Measurements from ENCODE around the gene WIZ.

Gene WIZ

DNA sequence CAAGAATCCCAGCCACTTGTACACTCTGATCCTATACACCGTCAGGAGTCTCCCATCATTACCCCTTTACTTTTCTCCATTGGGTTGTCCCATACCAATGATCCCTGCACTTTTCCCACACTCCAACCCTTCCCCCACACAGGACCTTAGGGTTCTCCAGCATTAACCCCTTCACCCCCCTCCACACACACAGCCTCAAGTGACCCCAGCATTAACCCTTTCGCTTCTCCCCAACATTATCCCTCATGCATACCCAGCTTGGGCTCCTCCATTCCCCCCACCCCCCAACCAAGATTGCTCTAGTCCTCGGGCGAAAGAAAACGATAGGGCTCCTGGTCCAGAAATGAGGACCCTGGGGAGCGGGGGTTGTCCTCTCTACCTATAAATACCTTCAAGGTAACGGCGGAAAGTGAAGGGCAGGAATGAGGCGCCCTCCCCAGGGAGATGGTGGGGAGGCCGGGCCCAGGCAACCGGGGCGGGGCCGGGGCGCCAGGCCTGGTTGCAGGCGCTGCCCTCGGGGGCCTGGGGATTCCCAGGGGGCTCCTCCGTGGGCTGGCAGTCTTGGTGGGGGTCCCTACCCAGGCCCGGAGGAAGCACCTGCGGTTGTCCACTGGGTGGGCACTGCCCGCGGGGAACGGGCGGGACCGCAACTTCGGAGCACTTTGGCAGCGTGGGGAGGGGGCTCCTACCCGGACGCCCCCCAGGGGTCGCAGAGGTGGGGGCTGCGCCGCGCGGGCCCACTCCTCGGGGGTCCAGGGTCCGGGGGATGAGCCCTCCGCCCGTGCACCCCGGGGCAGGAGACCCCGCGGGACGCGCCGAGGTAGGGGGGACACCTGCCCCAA, 757 bp downstream of the WIZ start (continued):
- TF ChIP-seq, protein P1, sequence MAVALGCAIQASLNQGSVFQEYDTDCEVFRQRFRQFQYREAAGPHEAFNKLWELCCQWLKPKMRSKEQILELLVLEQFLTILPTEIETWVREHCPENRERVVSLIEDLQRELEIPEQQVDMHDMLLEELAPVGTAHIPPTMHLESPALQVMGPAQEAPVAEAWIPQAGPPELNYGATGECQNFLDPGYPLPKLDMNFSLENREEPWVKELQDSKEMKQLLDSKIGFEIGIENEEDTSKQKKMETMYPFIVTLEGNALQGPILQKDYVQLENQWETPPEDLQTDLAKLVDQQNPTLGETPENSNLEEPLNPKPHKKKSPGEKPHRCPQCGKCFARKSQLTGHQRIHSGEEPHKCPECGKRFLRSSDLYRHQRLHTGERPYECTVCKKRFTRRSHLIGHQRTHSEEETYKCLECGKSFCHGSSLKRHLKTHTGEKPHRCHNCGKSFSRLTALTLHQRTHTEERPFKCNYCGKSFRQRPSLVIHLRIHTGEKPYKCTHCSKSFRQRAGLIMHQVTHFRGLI (tag by site-specific recombination; IDR thresholded peaks at IDR 0.05) = no peak
- TF ChIP-seq ZNF302 (tag by site-specific recombination; IDR thresholded peaks at IDR 0.05; ENCODE audit: low read depth) (no peak), ZNF138 (tag by site-specific recombination; IDR thresholded peaks at IDR 0.05; ENCODE audit: borderline replicate concordance) (no peak), ZNF202 (tag by site-specific recombination; IDR thresholded peaks at IDR 0.05; ENCODE audit: borderline replicate concordance) (no peak), ZNF169 (tag by site-specific recombination; IDR thresholded peaks at IDR 0.05) (no peak), ZNF133 (tag by site-specific recombination; IDR thresholded peaks at IDR 0.05) (no peak), ZNF600 (tag by site-specific recombination; IDR thresholded peaks at IDR 0.05) (peak; percentile 40; the same call in 1 of the 2 replicates), KLF7 (tag by site-specific recombination; IDR thresholded peaks at IDR 0.05; ENCODE audit: borderline replicate concordance) (no peak), TRIM28 (IDR thresholded peaks at IDR 0.05; ENCODE audit: borderline replicate concordance, low read length) (no peak), ZNF16 (tag by site-specific recombination; IDR thresholded peaks at IDR 0.05; ENCODE audit: low read depth) (no peak), ZXDB (tag by site-specific recombination; IDR thresholded peaks at IDR 0.05) (peak; percentile 96), ZNF10 (tag by site-specific recombination; IDR thresholded peaks at IDR 0.05) (no peak), ZNF174 (tag by site-specific recombination; IDR thresholded peaks at IDR 0.05) (no peak), ZNF843 (tag by site-specific recombination; IDR thresholded peaks at IDR 0.05) (no peak), ZNF146 (tag by site-specific recombination; IDR thresholded peaks at IDR 0.05) (no peak), ZNF433 (tag by site-specific recombination; IDR thresholded peaks at IDR 0.05; ENCODE audit: low read depth) (no peak), SP7 (tag by site-specific recombination; IDR thresholded peaks at IDR 0.05) (no peak), ZNF473 (tag by site-specific recombination; IDR thresholded peaks at IDR 0.05) (no peak), ZBTB7A (tag by site-specific recombination; IDR thresholded peaks at IDR 0.05; ENCODE audit: low read depth) (peak; percentile 95), ZNF747 (tag by site-specific recombination; IDR thresholded peaks at IDR 0.05) (no peak)
- TF ChIP-seq, protein P2, sequence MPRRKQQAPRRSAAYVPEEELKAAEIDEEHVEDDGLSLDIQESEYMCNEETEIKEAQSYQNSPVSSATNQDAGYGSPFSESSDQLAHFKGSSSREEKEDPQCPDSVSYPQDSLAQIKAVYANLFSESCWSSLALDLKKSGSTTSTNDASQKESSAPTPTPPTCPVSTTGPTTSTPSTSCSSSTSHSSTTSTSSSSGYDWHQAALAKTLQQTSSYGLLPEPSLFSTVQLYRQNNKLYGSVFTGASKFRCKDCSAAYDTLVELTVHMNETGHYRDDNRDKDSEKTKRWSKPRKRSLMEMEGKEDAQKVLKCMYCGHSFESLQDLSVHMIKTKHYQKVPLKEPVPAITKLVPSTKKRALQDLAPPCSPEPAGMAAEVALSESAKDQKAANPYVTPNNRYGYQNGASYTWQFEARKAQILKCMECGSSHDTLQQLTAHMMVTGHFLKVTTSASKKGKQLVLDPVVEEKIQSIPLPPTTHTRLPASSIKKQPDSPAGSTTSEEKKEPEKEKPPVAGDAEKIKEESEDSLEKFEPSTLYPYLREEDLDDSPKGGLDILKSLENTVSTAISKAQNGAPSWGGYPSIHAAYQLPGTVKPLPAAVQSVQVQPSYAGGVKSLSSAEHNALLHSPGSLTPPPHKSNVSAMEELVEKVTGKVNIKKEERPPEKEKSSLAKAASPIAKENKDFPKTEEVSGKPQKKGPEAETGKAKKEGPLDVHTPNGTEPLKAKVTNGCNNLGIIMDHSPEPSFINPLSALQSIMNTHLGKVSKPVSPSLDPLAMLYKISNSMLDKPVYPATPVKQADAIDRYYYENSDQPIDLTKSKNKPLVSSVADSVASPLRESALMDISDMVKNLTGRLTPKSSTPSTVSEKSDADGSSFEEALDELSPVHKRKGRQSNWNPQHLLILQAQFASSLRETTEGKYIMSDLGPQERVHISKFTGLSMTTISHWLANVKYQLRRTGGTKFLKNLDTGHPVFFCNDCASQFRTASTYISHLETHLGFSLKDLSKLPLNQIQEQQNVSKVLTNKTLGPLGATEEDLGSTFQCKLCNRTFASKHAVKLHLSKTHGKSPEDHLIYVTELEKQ (tag by site-specific recombination; IDR thresholded peaks at IDR 0.05; ENCODE audit: borderline replicate concordance) = no peak
- TF ChIP-seq, protein P3, sequence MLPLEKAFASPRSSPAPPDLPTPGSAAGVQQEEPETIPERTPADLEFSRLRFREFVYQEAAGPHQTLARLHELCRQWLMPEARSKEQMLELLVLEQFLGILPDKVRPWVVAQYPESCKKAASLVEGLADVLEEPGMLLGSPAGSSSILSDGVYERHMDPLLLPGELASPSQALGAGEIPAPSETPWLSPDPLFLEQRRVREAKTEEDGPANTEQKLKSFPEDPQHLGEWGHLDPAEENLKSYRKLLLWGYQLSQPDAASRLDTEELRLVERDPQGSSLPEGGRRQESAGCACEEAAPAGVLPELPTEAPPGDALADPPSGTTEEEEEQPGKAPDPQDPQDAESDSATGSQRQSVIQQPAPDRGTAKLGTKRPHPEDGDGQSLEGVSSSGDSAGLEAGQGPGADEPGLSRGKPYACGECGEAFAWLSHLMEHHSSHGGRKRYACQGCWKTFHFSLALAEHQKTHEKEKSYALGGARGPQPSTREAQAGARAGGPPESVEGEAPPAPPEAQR (tag by site-specific recombination; IDR thresholded peaks at IDR 0.05) = no peak
- TF ChIP-seq, protein P4, sequence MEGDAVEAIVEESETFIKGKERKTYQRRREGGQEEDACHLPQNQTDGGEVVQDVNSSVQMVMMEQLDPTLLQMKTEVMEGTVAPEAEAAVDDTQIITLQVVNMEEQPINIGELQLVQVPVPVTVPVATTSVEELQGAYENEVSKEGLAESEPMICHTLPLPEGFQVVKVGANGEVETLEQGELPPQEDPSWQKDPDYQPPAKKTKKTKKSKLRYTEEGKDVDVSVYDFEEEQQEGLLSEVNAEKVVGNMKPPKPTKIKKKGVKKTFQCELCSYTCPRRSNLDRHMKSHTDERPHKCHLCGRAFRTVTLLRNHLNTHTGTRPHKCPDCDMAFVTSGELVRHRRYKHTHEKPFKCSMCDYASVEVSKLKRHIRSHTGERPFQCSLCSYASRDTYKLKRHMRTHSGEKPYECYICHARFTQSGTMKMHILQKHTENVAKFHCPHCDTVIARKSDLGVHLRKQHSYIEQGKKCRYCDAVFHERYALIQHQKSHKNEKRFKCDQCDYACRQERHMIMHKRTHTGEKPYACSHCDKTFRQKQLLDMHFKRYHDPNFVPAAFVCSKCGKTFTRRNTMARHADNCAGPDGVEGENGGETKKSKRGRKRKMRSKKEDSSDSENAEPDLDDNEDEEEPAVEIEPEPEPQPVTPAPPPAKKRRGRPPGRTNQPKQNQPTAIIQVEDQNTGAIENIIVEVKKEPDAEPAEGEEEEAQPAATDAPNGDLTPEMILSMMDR (tag by site-specific recombination; IDR thresholded peaks at IDR 0.05) = 0 out of 2 replicates have a peak, but pooled peaks have one; percentile 24
- TF ChIP-seq, protein P5, sequence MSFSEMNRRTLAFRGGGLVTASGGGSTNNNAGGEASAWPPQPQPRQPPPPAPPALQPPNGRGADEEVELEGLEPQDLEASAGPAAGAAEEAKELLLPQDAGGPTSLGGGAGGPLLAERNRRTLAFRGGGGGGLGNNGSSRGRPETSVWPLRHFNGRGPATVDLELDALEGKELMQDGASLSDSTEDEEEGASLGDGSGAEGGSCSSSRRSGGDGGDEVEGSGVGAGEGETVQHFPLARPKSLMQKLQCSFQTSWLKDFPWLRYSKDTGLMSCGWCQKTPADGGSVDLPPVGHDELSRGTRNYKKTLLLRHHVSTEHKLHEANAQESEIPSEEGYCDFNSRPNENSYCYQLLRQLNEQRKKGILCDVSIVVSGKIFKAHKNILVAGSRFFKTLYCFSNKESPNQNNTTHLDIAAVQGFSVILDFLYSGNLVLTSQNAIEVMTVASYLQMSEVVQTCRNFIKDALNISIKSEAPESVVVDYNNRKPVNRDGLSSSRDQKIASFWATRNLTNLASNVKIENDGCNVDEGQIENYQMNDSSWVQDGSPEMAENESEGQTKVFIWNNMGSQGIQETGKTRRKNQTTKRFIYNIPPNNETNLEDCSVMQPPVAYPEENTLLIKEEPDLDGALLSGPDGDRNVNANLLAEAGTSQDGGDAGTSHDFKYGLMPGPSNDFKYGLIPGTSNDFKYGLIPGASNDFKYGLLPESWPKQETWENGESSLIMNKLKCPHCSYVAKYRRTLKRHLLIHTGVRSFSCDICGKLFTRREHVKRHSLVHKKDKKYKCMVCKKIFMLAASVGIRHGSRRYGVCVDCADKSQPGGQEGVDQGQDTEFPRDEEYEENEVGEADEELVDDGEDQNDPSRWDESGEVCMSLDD (tag by site-specific recombination; IDR thresholded peaks at IDR 0.05) = no peak
- TF ChIP-seq, protein P6, sequence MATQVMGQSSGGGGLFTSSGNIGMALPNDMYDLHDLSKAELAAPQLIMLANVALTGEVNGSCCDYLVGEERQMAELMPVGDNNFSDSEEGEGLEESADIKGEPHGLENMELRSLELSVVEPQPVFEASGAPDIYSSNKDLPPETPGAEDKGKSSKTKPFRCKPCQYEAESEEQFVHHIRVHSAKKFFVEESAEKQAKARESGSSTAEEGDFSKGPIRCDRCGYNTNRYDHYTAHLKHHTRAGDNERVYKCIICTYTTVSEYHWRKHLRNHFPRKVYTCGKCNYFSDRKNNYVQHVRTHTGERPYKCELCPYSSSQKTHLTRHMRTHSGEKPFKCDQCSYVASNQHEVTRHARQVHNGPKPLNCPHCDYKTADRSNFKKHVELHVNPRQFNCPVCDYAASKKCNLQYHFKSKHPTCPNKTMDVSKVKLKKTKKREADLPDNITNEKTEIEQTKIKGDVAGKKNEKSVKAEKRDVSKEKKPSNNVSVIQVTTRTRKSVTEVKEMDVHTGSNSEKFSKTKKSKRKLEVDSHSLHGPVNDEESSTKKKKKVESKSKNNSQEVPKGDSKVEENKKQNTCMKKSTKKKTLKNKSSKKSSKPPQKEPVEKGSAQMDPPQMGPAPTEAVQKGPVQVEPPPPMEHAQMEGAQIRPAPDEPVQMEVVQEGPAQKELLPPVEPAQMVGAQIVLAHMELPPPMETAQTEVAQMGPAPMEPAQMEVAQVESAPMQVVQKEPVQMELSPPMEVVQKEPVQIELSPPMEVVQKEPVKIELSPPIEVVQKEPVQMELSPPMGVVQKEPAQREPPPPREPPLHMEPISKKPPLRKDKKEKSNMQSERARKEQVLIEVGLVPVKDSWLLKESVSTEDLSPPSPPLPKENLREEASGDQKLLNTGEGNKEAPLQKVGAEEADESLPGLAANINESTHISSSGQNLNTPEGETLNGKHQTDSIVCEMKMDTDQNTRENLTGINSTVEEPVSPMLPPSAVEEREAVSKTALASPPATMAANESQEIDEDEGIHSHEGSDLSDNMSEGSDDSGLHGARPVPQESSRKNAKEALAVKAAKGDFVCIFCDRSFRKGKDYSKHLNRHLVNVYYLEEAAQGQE (tag by site-specific recombination; IDR thresholded peaks at IDR 0.05) = no peak

All from HEK293 (cell line).